ENCODE results near the gene SMARCD3. TPM values are rescaled to one million over a fixed set of nuclear protein-coding genes. Genes with fewer than 3 reads are reported as not detected.

SMARCD3 gene
- total and polyA plus RNA-seq, 4 donors: 1.8 to 5.6 (median 2.1) TPM

GRCh38 chr7:151254851-151255250 lies 6.4 kb upstream of the SMARCD3 start:
- 44% methylated on average over 11 of the region's 11 CpGs for WGBS
- Histone ChIP-seq H3K9ac (ENCODE audit: low read depth in 1 of 2, low read length in 2 of 2) (no peak overlapping the region), H3K27me3 (ENCODE audit: control insufficient read depth in 4 of 4, insufficient read depth in 4 of 4, low read length in 3 of 4) (peaks cover 0 to 6% (median 0%) of the 10 kb centered on the region in 4 donors), H3K4me1 (ENCODE audit: control insufficient read depth in 4 of 4, insufficient read depth in 4 of 4, low read length in 3 of 4) (peaks cover 3 to 8% (median 5%) of the 10 kb centered on the region in 4 donors), H3K27ac (ENCODE audit: low read depth in 1 of 2, low read length in 2 of 2) (no peak overlapping the region), H3K9me3 (ENCODE audit: control insufficient read depth in 4 of 4, low read length in 3 of 4) (no peaks in the 10 kb centered on the region), H3K36me3 (ENCODE audit: control insufficient read depth in 4 of 4, insufficient read depth in 3 of 4, low read depth in 1 of 4, low read length in 3 of 4) (no peaks in the 10 kb centered on the region), H3K4me3 (ENCODE audit: low read depth in 1 of 3, low read length in 3 of 3) (no peak overlapping the region)
- TF ChIP-seq FOXA1 (IDR thresholded peaks at IDR 0.05): no peak
- DNase-seq (ENCODE audit: low spot score): no peak

- TF ChIP-seq SP1 (IDR thresholded peaks at IDR 0.05): no peak
- no peak for TF ChIP-seq MAX (IDR thresholded peaks at IDR 0.05)
- no peak for TF ChIP-seq RXRA (IDR thresholded peaks at IDR 0.05)
- Histone ChIP-seq H3K36me3 (ENCODE audit: control insufficient read depth in 4 of 4, insufficient read depth in 3 of 4, low read depth in 1 of 4, low read length in 3 of 4) (no peaks in the 10 kb centered on the region), H3K4me3 (ENCODE audit: low read depth in 1 of 3, low read length in 3 of 3) (no peak overlapping the region), H3K27ac (ENCODE audit: low read depth in 1 of 2, low read length in 2 of 2) (no peak overlapping the region), H3K9me3 (ENCODE audit: control insufficient read depth in 4 of 4, low read length in 3 of 4) (no peaks in the 10 kb centered on the region), H3K27me3 (ENCODE audit: control insufficient read depth in 4 of 4, insufficient read depth in 4 of 4, low read length in 3 of 4) (peaks cover 0 to 6% (median 0%) of the 10 kb centered on the region in 4 donors), H3K9ac (ENCODE audit: low read depth in 1 of 2, low read length in 2 of 2) (no peak overlapping the region), H3K4me1 (ENCODE audit: control insufficient read depth in 4 of 4, insufficient read depth in 4 of 4, low read length in 3 of 4) (peaks cover 3 to 9% (median 5%) of the 10 kb centered on the region in 4 donors)
- 65% methylated on average over 7 of the region's 7 CpGs for WGBS
- DNase-seq (ENCODE audit: low spot score): no peak
These were observed 5.8 kb upstream of the SMARCD3 start for GRCh38 chr7:151254316-151254715.

DNA sequence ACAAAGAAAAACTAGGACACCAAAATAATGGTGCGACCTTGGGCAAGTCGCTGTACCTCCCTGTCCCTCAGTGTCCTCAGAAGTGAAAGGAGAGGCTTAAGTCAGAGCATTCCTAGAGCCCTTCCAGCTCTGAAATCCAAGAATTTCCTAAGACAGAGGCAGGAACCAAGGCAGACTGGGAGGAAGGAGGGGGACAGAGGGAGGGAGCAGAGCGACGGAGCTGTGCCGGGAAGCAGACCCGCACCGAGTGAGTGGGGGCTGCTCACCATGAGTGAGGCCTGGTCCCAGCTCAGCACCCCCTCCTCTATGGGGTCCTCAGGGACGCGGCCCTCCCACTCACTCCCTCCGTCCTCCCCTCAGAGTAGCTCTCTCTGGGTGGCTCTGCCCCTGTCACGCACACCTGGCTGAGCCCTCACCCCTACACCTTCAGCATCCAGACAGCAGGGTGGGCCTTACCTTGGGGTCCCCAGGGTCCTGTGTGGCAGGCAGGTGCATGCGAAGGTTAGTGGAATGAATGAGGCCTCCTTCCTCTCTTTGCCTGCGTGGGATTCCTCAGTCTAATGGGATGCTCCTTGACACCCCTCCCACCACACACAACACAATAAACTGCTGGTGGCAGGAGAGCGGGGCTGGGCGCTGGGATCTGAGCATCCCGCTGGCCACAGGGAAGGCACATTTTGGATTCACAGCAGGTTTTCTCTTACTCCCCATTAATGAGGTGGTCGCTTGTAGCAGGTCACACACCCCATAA lies 4.6 kb upstream of the SMARCD3 start:
- Histone ChIP-seq H3K4me1 (ENCODE audit: control insufficient read depth in 4 of 4, insufficient read depth in 4 of 4, low read length in 3 of 4) (peaks cover 10 to 20% (median 12%) of the 10 kb centered on the region in 4 donors), H3K9ac (ENCODE audit: low read depth in 1 of 2, low read length in 2 of 2) (no peak overlapping the region), H3K4me3 (ENCODE audit: low read depth in 1 of 3, low read length in 3 of 3) (no peak overlapping the region), H3K36me3 (ENCODE audit: control insufficient read depth in 4 of 4, insufficient read depth in 3 of 4, low read depth in 1 of 4, low read length in 3 of 4) (no peaks in the 10 kb centered on the region), H3K27ac (ENCODE audit: low read depth in 1 of 2, low read length in 2 of 2) (no peak overlapping the region), H3K27me3 (ENCODE audit: control insufficient read depth in 4 of 4, insufficient read depth in 4 of 4, low read length in 3 of 4) (peaks cover 0 to 6% (median 0%) of the 10 kb centered on the region in 4 donors), H3K9me3 (ENCODE audit: control insufficient read depth in 4 of 4, low read length in 3 of 4) (no peaks in the 10 kb centered on the region)
- DNase-seq (ENCODE audit: low spot score): no peak
- WGBS: 76% methylated on average over 17 of the region's 17 CpGs
- TF ChIP-seq YY1 (IDR thresholded peaks at IDR 0.05) (no peak), TAF1 (conservative IDR thresholded peaks at IDR 0.05) (no peak), EGR1 (IDR thresholded peaks at IDR 0.05; ENCODE audit: low read depth in 2 of 2) (no peak), RAD21 (IDR thresholded peaks at IDR 0.05) (no peak), FOXA1 (IDR thresholded peaks at IDR 0.05) (no peak), NR2F2 (IDR thresholded peaks at IDR 0.05) (no peak), HNF4A (conservative IDR thresholded peaks at IDR 0.05) (no peak), SP1 (IDR thresholded peaks at IDR 0.05) (no peak), ATF3 (IDR thresholded peaks at IDR 0.05) (no peak), RXRA (IDR thresholded peaks at IDR 0.05) (no peak), ZBTB33 (IDR thresholded peaks at IDR 0.05) (no peak), JUND (IDR thresholded peaks at IDR 0.05) (no peak), MAX (IDR thresholded peaks at IDR 0.05) (no peak), FOXA2 (IDR thresholded peaks at IDR 0.05) (no peak), GABPA (IDR thresholded peaks at IDR 0.05 in 1 of 2, conservative IDR thresholded peaks at IDR 0.05 in 1 of 2) (no peak), HNF4G (IDR thresholded peaks at IDR 0.05) (no peak)
- TF ChIP-seq, protein P1, sequence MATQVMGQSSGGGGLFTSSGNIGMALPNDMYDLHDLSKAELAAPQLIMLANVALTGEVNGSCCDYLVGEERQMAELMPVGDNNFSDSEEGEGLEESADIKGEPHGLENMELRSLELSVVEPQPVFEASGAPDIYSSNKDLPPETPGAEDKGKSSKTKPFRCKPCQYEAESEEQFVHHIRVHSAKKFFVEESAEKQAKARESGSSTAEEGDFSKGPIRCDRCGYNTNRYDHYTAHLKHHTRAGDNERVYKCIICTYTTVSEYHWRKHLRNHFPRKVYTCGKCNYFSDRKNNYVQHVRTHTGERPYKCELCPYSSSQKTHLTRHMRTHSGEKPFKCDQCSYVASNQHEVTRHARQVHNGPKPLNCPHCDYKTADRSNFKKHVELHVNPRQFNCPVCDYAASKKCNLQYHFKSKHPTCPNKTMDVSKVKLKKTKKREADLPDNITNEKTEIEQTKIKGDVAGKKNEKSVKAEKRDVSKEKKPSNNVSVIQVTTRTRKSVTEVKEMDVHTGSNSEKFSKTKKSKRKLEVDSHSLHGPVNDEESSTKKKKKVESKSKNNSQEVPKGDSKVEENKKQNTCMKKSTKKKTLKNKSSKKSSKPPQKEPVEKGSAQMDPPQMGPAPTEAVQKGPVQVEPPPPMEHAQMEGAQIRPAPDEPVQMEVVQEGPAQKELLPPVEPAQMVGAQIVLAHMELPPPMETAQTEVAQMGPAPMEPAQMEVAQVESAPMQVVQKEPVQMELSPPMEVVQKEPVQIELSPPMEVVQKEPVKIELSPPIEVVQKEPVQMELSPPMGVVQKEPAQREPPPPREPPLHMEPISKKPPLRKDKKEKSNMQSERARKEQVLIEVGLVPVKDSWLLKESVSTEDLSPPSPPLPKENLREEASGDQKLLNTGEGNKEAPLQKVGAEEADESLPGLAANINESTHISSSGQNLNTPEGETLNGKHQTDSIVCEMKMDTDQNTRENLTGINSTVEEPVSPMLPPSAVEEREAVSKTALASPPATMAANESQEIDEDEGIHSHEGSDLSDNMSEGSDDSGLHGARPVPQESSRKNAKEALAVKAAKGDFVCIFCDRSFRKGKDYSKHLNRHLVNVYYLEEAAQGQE (IDR thresholded peaks at IDR 0.05): no peak
- TF ChIP-seq, protein P2, sequence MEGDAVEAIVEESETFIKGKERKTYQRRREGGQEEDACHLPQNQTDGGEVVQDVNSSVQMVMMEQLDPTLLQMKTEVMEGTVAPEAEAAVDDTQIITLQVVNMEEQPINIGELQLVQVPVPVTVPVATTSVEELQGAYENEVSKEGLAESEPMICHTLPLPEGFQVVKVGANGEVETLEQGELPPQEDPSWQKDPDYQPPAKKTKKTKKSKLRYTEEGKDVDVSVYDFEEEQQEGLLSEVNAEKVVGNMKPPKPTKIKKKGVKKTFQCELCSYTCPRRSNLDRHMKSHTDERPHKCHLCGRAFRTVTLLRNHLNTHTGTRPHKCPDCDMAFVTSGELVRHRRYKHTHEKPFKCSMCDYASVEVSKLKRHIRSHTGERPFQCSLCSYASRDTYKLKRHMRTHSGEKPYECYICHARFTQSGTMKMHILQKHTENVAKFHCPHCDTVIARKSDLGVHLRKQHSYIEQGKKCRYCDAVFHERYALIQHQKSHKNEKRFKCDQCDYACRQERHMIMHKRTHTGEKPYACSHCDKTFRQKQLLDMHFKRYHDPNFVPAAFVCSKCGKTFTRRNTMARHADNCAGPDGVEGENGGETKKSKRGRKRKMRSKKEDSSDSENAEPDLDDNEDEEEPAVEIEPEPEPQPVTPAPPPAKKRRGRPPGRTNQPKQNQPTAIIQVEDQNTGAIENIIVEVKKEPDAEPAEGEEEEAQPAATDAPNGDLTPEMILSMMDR (IDR thresholded peaks at IDR 0.05; ENCODE audit: low read depth, low read length, missing input control): no peak
